Epithelial cell of esophagus (primary cell): ENCODE results near the gene OR4D11.
"Not testable (repeated sequence)": the region's sequence is repeated elsewhere in the genome, so short reads cannot be mapped to it uniquely, and the experiment has no call there.

Source experiments
- DNase-seq: peaks from one replicate; pipeline ENCODE4 v3.0.0; 2010; ENCODE audit warnings: low read depth
- H3K4me3 ChIP-seq: 2 replicates; pipeline ENCODE4 v1.5.1; 2011; ENCODE audit warnings: mild to moderate bottlenecking, low read length, control low read depth
- TF ChIP-seq, protein P1 (sequence below): IDR thresholded peaks from 2 replicates; pipeline ENCODE4 v1.5.1; 2011; ENCODE audit warnings: low read depth, mild to moderate bottlenecking, low read length, control low read depth, inconsistent platforms; ENCODE audit not compliant: insufficient read depth; ENCODE audit errors: missing control alignments

The OR4D11 gene

DNA sequence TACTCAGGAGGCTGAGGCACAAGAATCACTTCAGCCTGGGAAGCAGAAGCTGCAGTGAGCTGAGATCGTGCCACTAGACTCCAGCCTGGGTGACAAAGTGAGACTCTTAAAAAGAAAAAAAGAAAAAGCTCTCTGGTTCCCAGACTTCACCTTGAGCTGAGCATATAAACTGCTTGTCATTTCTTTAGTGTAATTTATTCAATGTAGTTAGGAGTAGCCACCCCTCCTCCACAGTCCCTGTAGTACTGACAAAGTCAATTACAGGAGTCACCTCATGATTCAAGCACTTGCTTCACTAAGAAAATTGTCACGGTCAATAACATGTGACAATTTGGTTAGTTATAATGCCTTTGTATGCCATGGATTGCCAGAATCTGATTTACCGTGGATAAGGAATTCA lies 23.0 kb upstream of the OR4D11 start:
- TF ChIP-seq, protein P1, sequence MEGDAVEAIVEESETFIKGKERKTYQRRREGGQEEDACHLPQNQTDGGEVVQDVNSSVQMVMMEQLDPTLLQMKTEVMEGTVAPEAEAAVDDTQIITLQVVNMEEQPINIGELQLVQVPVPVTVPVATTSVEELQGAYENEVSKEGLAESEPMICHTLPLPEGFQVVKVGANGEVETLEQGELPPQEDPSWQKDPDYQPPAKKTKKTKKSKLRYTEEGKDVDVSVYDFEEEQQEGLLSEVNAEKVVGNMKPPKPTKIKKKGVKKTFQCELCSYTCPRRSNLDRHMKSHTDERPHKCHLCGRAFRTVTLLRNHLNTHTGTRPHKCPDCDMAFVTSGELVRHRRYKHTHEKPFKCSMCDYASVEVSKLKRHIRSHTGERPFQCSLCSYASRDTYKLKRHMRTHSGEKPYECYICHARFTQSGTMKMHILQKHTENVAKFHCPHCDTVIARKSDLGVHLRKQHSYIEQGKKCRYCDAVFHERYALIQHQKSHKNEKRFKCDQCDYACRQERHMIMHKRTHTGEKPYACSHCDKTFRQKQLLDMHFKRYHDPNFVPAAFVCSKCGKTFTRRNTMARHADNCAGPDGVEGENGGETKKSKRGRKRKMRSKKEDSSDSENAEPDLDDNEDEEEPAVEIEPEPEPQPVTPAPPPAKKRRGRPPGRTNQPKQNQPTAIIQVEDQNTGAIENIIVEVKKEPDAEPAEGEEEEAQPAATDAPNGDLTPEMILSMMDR, result no peak
- H3K4me3 ChIP-seq, result no peak overlapping the region
- no peak for DNase-seq

DNA sequence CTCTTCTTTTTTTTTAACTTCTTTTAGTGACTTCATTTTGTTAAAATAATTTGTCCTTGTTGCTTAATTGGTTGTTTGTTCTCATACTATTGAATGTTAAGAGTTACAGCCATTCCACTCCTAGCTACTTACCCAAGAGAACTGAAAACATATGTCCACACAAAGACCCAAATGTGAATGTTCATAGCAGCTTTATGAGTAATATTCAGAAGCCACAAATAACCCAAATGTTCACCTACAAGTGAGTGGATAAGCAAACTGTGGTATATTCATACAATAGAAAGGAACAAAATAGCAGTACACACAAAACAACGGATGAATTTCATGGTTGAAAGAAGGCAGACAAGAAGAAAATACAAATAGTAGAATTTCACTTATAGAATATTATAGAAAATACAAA lies 1.4 kb upstream of the OR4D11 start:
- DNase-seq, result no peak
- TF ChIP-seq, protein P1, result no peak
- H3K4me3 ChIP-seq, result no peak overlapping the region

DNA sequence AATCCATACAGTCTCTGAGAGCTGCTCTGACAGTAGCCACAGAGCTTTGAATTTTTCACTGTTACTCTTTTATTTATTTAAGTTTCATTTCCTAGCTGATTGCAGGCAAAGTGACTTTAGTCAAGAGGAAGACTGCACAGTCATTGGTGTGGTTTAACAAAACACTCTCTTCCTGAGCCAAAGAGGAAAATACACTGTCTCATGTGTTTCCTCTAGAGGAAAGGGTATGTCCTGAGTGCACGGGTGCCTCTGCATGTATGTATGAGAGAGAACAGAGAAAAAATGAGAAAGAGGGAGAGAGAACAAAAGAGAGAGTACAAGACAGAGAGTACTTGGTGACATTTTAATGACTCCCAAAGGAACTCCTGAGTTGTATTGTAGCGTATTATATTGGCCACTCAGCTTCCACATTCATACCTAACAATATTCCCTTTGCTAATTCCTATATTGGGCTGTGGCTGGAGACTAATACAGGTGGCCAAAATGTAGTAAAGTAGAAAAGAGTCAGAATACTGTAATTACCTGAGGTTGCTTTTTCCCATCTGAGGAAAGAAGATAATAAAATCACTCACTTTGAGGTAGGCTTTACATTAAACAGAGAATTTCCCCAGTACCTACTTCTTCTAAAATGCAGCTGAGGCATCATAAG lies 7.7 kb downstream of the OR4D11 start, which contains the start of gene OR4D9:
Gene OR4D9, plus strand, starts transcription at position 599 of the 649 bp plus-strand sequence. CDS start 3,374 bp downstream, outside the sequence.
- H3K4me3 ChIP-seq, result no peak within 1 kb of the TSS
- DNase-seq, result no peak
- TF ChIP-seq, protein P1, result no peak

DNA sequence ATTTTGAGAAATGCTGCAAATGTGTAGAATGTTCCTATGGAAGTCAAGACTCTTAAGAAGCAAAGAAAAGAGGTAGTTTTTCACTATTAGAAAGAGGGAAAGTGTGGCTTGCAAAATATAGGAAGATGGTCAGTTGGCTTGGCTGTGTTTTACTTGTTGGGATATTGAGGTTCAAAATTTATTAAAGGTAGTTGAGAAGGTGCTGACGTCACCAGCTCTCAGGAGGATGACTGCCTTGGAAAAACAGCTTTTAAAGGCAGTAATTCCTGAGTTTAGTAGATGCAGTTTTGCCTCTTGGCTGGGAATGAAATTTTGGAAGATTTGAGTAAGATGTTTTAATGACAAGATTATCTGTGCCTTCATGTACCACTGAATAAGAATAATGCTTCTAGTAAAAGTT lies 8.3 kb downstream of the OR4D11 start:
- TF ChIP-seq, protein P1, result no peak
- DNase-seq, result no peak

DNA sequence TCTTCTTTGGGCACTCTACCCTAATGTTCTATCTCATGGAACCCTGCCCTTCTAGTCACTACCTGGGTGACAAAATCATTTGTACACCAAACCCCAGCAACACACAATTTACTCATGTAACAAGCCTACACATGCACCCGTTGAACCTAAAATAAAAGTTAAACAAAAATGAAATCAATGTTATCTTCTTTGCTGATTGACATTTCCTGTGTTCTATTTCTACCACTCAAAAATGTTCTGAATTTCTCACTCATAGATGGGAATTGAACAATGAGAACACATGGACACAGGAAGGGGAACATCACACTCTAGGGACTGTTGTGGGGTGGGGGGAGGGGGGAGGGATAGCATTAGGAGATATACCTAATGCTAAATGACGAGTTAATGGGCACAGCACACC lies 16.8 kb downstream of the OR4D11 start:
- not testable (repeated sequence) for H3K4me3 ChIP-seq, DNase-seq

More for the DNA sequence above, 8.3 kb downstream of the OR4D11 start:
- H3K4me3 ChIP-seq, result no peak overlapping the region

DNA sequence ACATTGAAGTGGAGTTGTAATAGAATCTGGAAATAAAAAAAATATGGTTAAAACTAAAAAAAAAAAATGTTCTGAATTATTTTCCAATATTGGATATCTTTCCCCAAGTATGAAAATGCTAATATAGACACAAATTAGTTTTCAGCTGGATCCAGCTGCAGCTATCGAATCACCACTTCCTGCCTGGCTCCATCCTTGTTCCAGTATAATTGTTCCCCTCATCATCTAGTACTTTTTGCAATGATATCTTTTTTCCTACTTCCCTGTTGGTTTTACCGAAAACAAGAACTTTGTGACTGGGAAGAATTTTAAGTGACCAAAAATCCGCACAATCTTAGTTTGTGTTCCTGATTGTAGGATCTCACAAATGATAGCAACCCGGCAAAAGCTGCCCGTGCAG lies 17.4 kb downstream of the OR4D11 start:
- no peak for DNase-seq
- TF ChIP-seq, protein P1, result no peak
- no peak overlapping the region for H3K4me3 ChIP-seq

DNA sequence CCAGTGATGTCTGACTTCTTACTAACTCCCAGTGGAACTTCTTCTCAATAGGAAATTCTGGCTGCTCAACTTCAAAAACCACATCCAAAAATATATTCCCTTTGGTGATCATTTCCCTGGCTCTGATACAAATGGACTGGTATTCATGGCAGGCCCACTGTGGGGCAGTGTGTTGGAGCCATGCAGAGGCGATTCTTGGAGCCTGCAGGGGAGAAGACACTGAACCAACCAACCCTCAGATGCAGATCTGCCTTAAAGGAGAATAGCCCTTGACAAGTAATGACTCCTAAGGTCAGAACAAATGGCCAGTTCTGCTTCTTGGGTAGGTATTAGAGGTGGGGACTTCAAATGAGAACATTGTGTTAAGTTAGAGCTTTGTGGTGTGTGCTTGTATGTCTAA lies 20.2 kb downstream of the OR4D11 start:
- DNase-seq, result no peak
- H3K4me3 ChIP-seq, result no peak overlapping the region
- TF ChIP-seq, protein P1, result no peak
